HG03457 (cell line): ENCODE data around the gene RDH12.

Experiments
- ATAC-seq: cut with Tn5 transposase; IDR thresholded peaks from one replicate; pipeline ENCODE4 v1.9.1; 2021; ENCODE audit warnings: moderate number of reproducible peaks; ENCODE audit not compliant: unreplicated experiment

Gene RDH12

GRCh38 chr14:67746927-67747326, 45.2 kb downstream of the RDH12 start:
- ATAC-seq, result no peak

DNA sequence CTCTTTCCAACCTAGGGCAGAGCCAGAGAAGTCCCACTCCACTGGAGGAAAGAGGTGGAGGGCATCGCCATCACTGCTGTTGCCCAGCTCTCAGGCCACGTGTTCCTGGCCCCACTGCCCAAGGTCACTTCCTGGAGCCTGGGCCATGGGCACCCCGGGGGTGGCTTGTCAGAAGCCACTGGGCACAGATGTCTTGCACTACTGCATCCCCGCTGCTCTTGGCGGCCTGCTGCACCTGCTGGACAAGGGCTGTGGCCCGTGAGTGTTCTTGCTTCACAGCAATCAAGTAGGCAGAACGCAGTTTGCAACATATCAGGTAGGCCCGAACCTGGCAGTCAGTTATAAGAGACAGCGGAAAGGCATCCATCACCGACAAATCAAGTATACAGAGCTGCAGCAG, 46.6 kb downstream of the RDH12 start:
- ATAC-seq, result no peak

GRCh38 chr14:67749341-67750084, 47.8 kb downstream of the RDH12 start:
- ATAC-seq, result no peak

DNA sequence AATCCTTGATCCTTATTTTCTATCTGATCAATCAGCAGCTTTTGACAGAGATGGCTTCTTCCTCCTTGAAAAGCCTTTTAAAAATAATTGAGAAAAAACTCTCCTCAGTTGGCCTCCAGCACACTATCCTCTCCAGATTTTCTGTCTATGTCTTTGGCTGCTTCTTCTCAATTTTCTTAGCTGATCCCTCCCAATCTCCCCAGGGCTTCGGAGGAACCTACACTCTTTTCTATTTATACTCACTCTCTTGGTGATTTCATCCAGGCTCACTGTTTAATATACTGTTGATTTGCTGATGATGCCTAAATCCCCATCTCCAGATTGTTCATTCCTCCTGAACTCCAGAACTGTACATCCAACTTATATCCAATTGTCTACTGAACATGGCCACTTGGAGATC, 54.8 kb downstream of the RDH12 start:
- ATAC-seq, result no peak

DNA sequence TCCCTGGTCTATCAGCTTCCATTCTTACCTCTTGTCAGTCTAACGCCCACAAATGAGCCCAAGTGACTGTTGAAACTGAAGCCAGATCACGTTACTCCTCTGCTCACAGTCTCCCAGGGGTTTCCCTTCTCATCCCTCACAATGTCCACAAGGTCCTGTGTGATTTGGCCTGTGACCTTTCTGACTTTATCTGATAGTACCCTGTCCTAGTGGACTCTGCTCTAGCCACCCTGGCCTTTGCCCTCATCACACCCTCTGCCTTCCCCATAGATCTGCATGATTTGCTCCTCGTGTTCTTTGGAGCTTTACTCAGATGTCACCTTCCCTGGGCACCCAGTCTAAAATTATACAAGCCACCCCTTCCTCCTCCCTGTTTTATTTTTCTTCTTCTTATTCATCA, 55.5 kb downstream of the RDH12 start:
- no peak for ATAC-seq

DNA sequence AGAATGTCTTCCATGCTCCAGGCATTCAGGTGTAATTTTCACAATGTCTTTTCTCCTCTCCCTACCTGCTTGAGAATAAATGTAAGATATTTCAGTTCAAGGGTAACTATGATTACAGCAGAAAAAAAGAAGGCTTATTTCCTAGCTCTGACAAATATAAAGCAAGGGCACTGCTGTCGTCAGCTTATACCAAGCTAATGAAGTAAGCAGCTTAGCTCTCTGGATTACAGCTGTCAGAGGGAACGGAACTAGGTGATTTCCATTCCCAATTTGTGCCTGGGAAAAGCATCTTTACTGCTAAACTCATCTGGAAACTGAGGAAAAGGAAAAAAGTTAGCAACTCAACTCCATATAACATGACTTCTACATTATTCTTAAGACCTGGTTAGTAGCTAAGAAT, 58.2 kb downstream of the RDH12 start:
- no peak for ATAC-seq

GRCh38 chr14:67762051-67762450, 60.4 kb downstream of the RDH12 start:
- ATAC-seq, result no peak

GRCh38 chr14:67763158-67763822, 61.6 kb downstream of the RDH12 start:
- no peak for ATAC-seq

DNA sequence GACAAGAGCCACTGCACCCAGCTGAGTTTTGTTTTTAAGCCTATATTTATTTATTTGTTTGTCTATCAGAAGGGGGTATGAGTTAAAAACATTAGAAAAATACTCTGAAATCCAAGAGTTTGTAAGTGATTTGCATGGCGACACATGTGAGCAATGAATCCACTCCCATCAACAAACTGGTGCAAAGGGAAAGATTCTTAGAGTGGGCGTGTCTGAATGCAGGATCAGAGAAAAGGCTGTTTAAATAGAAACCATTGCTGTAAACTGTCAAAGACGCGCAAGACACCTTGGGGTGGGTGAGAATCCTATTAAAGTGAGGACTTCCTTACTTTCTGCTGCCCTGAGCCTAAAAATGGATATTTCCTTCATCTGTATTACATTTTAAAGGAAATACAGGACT, 62.8 kb downstream of the RDH12 start:
- ATAC-seq, result no peak

- ATAC-seq, result no peak
Measured at GRCh38 chr14:67765192-67765834, 63.6 kb downstream of the RDH12 start.

GRCh38 chr14:67766035-67766680, 64.5 kb downstream of the RDH12 start:
- no peak for ATAC-seq

- ATAC-seq, result no peak
Measured at GRCh38 chr14:67768219-67768618, 66.5 kb downstream of the RDH12 start.

DNA sequence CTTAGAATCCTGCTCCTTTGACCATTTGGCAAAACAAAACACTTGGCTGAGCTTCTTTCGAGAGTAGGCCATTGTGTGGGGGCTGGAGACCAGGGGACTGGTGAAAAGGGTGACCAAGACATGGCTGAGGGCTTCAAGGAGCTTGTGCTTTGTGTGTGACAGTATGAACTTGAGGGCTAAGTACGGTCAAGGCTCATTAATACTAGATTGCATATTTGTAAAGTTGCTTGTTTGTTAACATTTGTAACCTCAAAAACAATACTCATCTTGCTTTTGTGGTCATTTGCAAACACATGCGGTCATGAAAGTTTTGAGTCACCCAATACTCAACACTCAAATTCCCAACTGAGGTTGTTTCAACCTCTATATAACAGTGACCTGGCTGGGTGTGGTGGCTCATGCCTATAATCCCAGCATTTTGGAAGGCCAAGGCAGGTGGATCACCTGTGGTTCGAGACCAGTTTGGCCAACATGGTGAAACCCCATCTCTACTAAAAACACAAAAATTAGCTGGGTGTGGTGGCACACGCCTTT, 72.2 kb downstream of the RDH12 start:
- ATAC-seq, result no peak

DNA sequence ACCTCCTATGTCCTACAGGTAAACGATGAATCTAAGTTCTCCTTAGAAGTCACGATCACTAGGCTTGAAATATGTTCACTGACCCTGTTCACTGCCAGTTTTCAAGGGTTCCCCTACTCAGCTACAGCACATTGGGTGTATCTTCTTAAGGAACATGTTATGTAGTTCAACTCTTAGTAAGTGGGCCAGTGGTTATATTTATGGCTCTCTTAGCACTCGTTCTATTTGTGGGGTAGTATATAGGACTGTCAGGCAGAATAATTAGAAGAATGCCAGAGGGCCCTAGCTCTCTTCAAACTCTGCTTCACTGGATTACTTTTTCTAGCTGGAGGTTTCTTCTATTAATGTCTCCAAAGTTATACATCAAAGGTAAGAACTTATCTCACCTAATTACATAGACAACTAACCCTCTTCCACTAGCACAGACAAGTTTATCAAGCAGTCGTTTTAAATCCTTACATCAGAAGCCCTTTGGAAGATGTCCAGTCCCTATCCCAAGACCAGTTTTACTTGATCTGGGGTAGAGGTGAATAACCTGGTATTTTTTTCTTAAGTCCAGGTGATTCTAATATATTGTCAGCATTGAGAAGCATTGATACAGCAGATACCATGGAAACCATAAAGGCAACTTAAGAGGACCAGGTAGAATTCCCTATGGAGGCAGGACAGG, 75.1 kb downstream of the RDH12 start:
- no peak for ATAC-seq

GRCh38 chr14:67778792-67779191, 77.1 kb downstream of the RDH12 start:
- ATAC-seq, result no peak

- ATAC-seq, result no peak
Measured at GRCh38 chr14:67782090-67782489, 80.4 kb downstream of the RDH12 start.
